ENCODE measurements around the gene PTPRJ. TPM values are rescaled to one million over a fixed set of nuclear protein-coding genes. Genes with fewer than 3 reads are reported as not detected.

PTPRJ gene
- polyA plus RNA-seq, 1 donor (not counting 4 experiments of a cell fraction or from before 2014, with no cell fraction given): 0.84 TPM

GRCh38 chr11:48180627-48181026 is 200.3 kb downstream of the PTPRJ start:
- Histone ChIP-seq H3K27me3 (ENCODE audit: control insufficient read depth, extremely low read depth, insufficient read depth, low read length) (no peaks in the 10 kb centered on the region), H3K36me3 (ENCODE audit: control insufficient read depth in 2 of 2, extremely low read depth in 1 of 2, insufficient read depth in 2 of 2, low read length in 2 of 2) (no peaks in the 10 kb centered on the region), H3K4me3 (ENCODE audit: control insufficient read depth in 2 of 3, extremely low read depth in 1 of 3, insufficient read depth in 2 of 3, low read depth in 1 of 3, low read length in 3 of 3) (no peak overlapping the region), H3K9ac (ENCODE audit: control insufficient read depth, extremely low read depth, insufficient read depth, low read length) (no peak overlapping the region), H2AFZ (ENCODE audit: control insufficient read depth, low read length) (no peak overlapping the region), H3K9me1 (ENCODE audit: control insufficient read depth, extremely low read depth, insufficient read depth, low read length) (no peaks in the 10 kb centered on the region), H3K79me2 (ENCODE audit: control insufficient read depth, insufficient read depth, low read length) (no peaks in the 10 kb centered on the region), H3K9me3 (ENCODE audit: control insufficient read depth, low read depth, low read length) (no peaks in the 10 kb centered on the region), H3K4me2 (ENCODE audit: control insufficient read depth, extremely low read depth, insufficient read depth, low read depth, low read length) (no peak overlapping the region), H3K4me1 (ENCODE audit: control insufficient read depth, extremely low read depth, insufficient read depth, low read length) (no peaks in the 10 kb centered on the region), H3K27ac (ENCODE audit: control insufficient read depth, insufficient read depth, low read length) (no peak overlapping the region), H4K20me1 (ENCODE audit: control insufficient read depth, extremely low read depth, insufficient read depth, low read length) (no peaks in the 10 kb centered on the region)
- FAIRE-seq (no peak), DNase-seq (ENCODE audit: low read depth, low spot score) (no peak)
- dilution Hi-C loops (cut with MboI; ENCODE audit: extremely low pct_ligation_motif_present, low sequenced_read_pairs): no loop called here
- TF ChIP-seq, protein P1, sequence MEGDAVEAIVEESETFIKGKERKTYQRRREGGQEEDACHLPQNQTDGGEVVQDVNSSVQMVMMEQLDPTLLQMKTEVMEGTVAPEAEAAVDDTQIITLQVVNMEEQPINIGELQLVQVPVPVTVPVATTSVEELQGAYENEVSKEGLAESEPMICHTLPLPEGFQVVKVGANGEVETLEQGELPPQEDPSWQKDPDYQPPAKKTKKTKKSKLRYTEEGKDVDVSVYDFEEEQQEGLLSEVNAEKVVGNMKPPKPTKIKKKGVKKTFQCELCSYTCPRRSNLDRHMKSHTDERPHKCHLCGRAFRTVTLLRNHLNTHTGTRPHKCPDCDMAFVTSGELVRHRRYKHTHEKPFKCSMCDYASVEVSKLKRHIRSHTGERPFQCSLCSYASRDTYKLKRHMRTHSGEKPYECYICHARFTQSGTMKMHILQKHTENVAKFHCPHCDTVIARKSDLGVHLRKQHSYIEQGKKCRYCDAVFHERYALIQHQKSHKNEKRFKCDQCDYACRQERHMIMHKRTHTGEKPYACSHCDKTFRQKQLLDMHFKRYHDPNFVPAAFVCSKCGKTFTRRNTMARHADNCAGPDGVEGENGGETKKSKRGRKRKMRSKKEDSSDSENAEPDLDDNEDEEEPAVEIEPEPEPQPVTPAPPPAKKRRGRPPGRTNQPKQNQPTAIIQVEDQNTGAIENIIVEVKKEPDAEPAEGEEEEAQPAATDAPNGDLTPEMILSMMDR (optimal IDR thresholded peaks at IDR 0.05 in 1 of 3, IDR thresholded peaks at IDR 0.05 in 1 of 3, conservative IDR thresholded peaks at IDR 0.05 in 1 of 3; ENCODE audit: extremely low read depth in 1 of 3, insufficient read depth in 2 of 3, low read length in 3 of 3): no peak
- TF ChIP-seq EZH2 (IDR thresholded peaks at IDR 0.05; ENCODE audit: low read length): no peak

DNA sequence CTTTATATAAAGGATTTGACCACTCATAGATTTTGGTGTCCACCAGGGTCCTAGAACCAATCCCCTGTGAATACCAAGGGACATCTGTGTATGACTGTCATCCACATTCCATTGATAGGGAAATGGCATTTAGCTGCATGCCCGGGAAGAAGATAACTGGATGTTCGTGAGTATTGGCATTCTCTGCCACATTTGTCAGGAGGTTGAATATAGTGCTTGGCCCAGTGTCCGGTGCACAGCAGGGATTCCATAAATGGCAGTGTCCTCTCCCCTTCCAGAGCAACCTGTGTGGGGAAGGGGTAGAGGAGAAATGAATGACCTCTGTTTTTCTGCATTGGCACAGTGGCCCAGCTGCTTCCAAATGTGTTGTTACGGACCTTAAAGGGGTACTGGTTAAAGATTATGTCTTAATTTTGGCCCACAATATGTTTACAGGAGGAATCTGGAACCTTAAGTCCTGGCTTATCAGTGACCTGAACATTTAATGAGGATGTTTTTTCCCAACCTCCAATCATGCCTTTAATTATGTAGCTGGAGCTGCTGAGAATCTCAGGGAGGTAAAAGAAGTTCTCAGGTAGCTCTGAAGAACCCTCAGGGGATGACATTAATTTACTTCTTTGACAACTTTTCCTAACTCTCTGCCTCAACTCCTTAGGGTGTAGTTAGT is 202.6 kb downstream of the PTPRJ start:
- H3K9ac ChIP-seq (ENCODE audit: control insufficient read depth, extremely low read depth, insufficient read depth, low read length): no peak overlapping the region
- H3K4me2 ChIP-seq (ENCODE audit: control insufficient read depth, extremely low read depth, insufficient read depth, low read depth, low read length): no peak overlapping the region
- H3K9me1 ChIP-seq (ENCODE audit: control insufficient read depth, extremely low read depth, insufficient read depth, low read length): no peaks in the 10 kb centered on the region
- no peak overlapping the region for H3K27ac ChIP-seq (ENCODE audit: control insufficient read depth, insufficient read depth, low read length)
- TF ChIP-seq EZH2 (IDR thresholded peaks at IDR 0.05; ENCODE audit: low read length): no peak
- TF ChIP-seq, protein P1 (optimal IDR thresholded peaks at IDR 0.05 in 1 of 3, IDR thresholded peaks at IDR 0.05 in 1 of 3, conservative IDR thresholded peaks at IDR 0.05 in 1 of 3; ENCODE audit: extremely low read depth in 1 of 3, insufficient read depth in 2 of 3, low read length in 3 of 3): no peak
- H3K27me3 ChIP-seq (ENCODE audit: control insufficient read depth, extremely low read depth, insufficient read depth, low read length): no peaks in the 10 kb centered on the region
- no peaks in the 10 kb centered on the region for H3K79me2 ChIP-seq (ENCODE audit: control insufficient read depth, insufficient read depth, low read length)
- H3K36me3 ChIP-seq (ENCODE audit: control insufficient read depth in 2 of 2, extremely low read depth in 1 of 2, insufficient read depth in 2 of 2, low read length in 2 of 2): no peaks in the 10 kb centered on the region
- no peak overlapping the region for H3K4me3 ChIP-seq (ENCODE audit: control insufficient read depth in 2 of 3, extremely low read depth in 1 of 3, insufficient read depth in 2 of 3, low read depth in 1 of 3, low read length in 3 of 3)
- dilution Hi-C loops (cut with MboI; ENCODE audit: extremely low pct_ligation_motif_present, low sequenced_read_pairs): no loop called here
- no peaks in the 10 kb centered on the region for H3K4me1 ChIP-seq (ENCODE audit: control insufficient read depth, extremely low read depth, insufficient read depth, low read length)
- FAIRE-seq (no peak), DNase-seq (ENCODE audit: low read depth, low spot score) (no peak)
- no peak overlapping the region for H2AFZ ChIP-seq (ENCODE audit: control insufficient read depth, low read length)
- H3K9me3 ChIP-seq (ENCODE audit: control insufficient read depth, low read depth, low read length): no peaks in the 10 kb centered on the region
- H4K20me1 ChIP-seq (ENCODE audit: control insufficient read depth, extremely low read depth, insufficient read depth, low read length): no peaks in the 10 kb centered on the region
